ENCODE measurements around the gene SLC25A34.

DNA sequence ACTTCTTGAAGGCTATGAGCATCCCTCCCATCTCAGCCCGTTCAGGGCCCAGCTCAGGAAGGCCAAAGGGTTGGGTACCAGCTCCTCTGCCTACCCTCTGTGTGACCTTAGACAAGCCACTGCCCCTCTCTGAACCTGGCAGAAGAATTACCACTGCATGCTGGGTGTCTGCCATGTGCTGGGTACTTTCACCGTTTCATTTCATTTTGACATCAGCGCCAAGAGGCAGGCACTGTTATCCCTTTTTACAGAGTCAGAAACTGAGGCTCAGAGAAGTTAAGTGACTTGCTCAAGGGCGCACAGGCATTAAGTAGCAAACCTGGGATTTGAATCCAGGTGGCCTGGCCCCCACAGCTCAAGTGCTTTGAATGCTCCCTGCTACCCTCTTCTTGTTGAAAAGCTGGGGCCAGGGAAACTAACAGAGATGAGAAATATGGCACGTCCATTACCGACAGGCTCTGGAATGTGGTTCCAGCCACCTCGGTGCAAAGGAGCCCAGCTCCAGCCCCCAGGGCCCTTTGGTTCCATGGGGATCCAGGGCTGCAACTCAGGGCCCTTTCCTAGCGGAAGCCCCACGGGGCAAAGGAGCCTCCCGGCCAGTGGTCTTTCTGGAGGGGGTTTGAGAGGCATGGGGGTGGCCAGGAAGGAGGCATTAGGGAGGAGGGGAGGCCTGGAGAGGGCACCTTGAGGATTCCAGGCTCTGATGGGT is 12.8 kb downstream of the SLC25A34 start:
- TF ChIP-seq, protein P1, sequence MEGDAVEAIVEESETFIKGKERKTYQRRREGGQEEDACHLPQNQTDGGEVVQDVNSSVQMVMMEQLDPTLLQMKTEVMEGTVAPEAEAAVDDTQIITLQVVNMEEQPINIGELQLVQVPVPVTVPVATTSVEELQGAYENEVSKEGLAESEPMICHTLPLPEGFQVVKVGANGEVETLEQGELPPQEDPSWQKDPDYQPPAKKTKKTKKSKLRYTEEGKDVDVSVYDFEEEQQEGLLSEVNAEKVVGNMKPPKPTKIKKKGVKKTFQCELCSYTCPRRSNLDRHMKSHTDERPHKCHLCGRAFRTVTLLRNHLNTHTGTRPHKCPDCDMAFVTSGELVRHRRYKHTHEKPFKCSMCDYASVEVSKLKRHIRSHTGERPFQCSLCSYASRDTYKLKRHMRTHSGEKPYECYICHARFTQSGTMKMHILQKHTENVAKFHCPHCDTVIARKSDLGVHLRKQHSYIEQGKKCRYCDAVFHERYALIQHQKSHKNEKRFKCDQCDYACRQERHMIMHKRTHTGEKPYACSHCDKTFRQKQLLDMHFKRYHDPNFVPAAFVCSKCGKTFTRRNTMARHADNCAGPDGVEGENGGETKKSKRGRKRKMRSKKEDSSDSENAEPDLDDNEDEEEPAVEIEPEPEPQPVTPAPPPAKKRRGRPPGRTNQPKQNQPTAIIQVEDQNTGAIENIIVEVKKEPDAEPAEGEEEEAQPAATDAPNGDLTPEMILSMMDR (IDR thresholded peaks at IDR 0.05; ENCODE audit: low read depth, low read length, poor library complexity, severe bottlenecking) = no peak
- no peak for TF ChIP-seq EZH2phosphoT487 (IDR thresholded peaks at IDR 0.05; ENCODE audit: borderline replicate concordance, low read length)

All from DOHH2 (cell line).